ENCODE data around the gene BAZ2B. TPM values are rescaled to one million over a fixed set of nuclear protein-coding genes. Genes with fewer than 3 reads are reported as not detected.

The BAZ2B gene
- total RNA-seq, 1 experiment from 2014 or later, result 33.0 TPM

- POLR2A ChIA-PET, result no interaction called here
- DNase-seq (ENCODE audit: low spot score), result no peak
- Mint-ChIP-seq H3K27me3 (ENCODE audit: low read depth) (peaks cover under 1% of the 10 kb centered on the region; the same call in 1 of the 2 replicates), H3K9me3 (peaks cover 33% of the 10 kb centered on the region), H3K4me3 (no peak overlapping the region), H3K27ac (no peak overlapping the region), H3K36me3 (peaks cover 12% of the 10 kb centered on the region), H3K4me1 (no peaks in the 10 kb centered on the region; the same call in 1 of the 2 replicates)
- ATAC-seq, result no peak
- TF ChIP-seq FOXP4 (CRISPR knock-in tag; IDR thresholded peaks at IDR 0.05), result no peak
- no peak for TF ChIP-seq GTF2I (CRISPR knock-in tag; conservative IDR thresholded peaks at IDR 0.05)
- TF ChIP-seq NR2C2 (CRISPR knock-in tag; IDR thresholded peaks at IDR 0.05), result no peak
- no peak for TF ChIP-seq ZNF425 (CRISPR knock-in tag; conservative IDR thresholded peaks at IDR 0.05)
- TF ChIP-seq FOXK1 (CRISPR knock-in tag; IDR thresholded peaks at IDR 0.05), result no peak
- TF ChIP-seq CREB1 (CRISPR knock-in tag; IDR thresholded peaks at IDR 0.05), result no peak
- TF ChIP-seq ZNF532 (CRISPR knock-in tag; IDR thresholded peaks at IDR 0.05; ENCODE audit: borderline replicate concordance), result no peak
- no peak for TF ChIP-seq ERG (CRISPR knock-in tag; IDR thresholded peaks at IDR 0.05)
- TF ChIP-seq JUN (CRISPR knock-in tag; IDR thresholded peaks at IDR 0.05), result no peak
- no peak for TF ChIP-seq GRHL2 (CRISPR knock-in tag; IDR thresholded peaks at IDR 0.05; ENCODE audit: insufficient replicate concordance, severe bottlenecking)
- TF ChIP-seq ZBTB43 (CRISPR knock-in tag; IDR thresholded peaks at IDR 0.05), result no peak
- CTCF ChIA-PET, result no interaction called here
Observed at GRCh38 chr2:159640176-159640575, 23.8 kb upstream of the BAZ2B start.

GRCh38 chr2:159639712-159640111 lies 23.4 kb upstream of the BAZ2B start:
- ChIA-PET CTCF (no interaction called here), POLR2A (no interaction called here)
- Mint-ChIP-seq H3K36me3 (peaks cover 8% of the 10 kb centered on the region), H3K4me3 (no peak overlapping the region), H3K27ac (no peak overlapping the region), H3K27me3 (ENCODE audit: low read depth) (no peaks in the 10 kb centered on the region), H3K4me1 (peaks cover 2% of the 10 kb centered on the region), H3K9me3 (peaks cover 29% of the 10 kb centered on the region)
- ATAC-seq, result no peak
- DNase-seq (ENCODE audit: low spot score), result no peak
- no peak for TF ChIP-seq NR2C2 (CRISPR knock-in tag; IDR thresholded peaks at IDR 0.05)
- no peak for TF ChIP-seq JUN (CRISPR knock-in tag; IDR thresholded peaks at IDR 0.05)
- TF ChIP-seq ELF4 (CRISPR knock-in tag; IDR thresholded peaks at IDR 0.05; ENCODE audit: low read depth), result no peak
- TF ChIP-seq KAT7 (CRISPR knock-in tag; IDR thresholded peaks at IDR 0.05; ENCODE audit: borderline replicate concordance), result no peak

Data from WTC11 (cell line).